ENCODE results near the gene RBM4B. TPM values are rescaled to one million over a fixed set of nuclear protein-coding genes. Genes with fewer than 3 reads are reported as not detected.

RBM4B gene
- total RNA-seq, 1 donor from 2014 or later, result 29.3 TPM

- Mint-ChIP-seq H3K27ac (ENCODE audit: unreplicated experiment) (no peak overlapping the region), H3K36me3 (ENCODE audit: low read depth, unreplicated experiment) (peaks cover 25% of the 10 kb centered on the region), H3K4me1 (ENCODE audit: unreplicated experiment) (peaks cover 53% of the 10 kb centered on the region), H3K27me3 (ENCODE audit: unreplicated experiment) (peaks cover 15% of the 10 kb centered on the region), H3K4me3 (ENCODE audit: unreplicated experiment) (no peak overlapping the region), H3K9me3 (ENCODE audit: unreplicated experiment) (no peaks in the 10 kb centered on the region)
- no peak for DNase-seq (ENCODE audit: low spot score)
- no peak for TF ChIP-seq CTCF (IDR thresholded peaks at IDR 0.05; ENCODE audit: unreplicated experiment)
These were observed 37.8 kb upstream of the RBM4B start for GRCh38 chr11:66715346-66716085.

GRCh38 chr11:66713746-66714480 is 36.2 kb upstream of the RBM4B start:
- TF ChIP-seq CTCF (IDR thresholded peaks at IDR 0.05; ENCODE audit: unreplicated experiment), result no peak
- Mint-ChIP-seq H3K36me3 (ENCODE audit: low read depth, unreplicated experiment) (peaks cover 25% of the 10 kb centered on the region), H3K4me1 (ENCODE audit: unreplicated experiment) (peaks cover 39% of the 10 kb centered on the region), H3K27ac (ENCODE audit: unreplicated experiment) (peak overlapping the region; percentile 32), H3K9me3 (ENCODE audit: unreplicated experiment) (no peaks in the 10 kb centered on the region), H3K4me3 (ENCODE audit: unreplicated experiment) (peak overlapping the region; percentile 54), H3K27me3 (ENCODE audit: unreplicated experiment) (peaks cover 9% of the 10 kb centered on the region)
- no peak for DNase-seq (ENCODE audit: low spot score)

- H3K4me1 Mint-ChIP-seq (ENCODE audit: unreplicated experiment), result peaks cover 18% of the 10 kb centered on the region
- no peak for DNase-seq (ENCODE audit: low spot score)
- no peak overlapping the region for H3K27ac Mint-ChIP-seq (ENCODE audit: unreplicated experiment)
- peaks cover 48% of the 10 kb centered on the region for H3K36me3 Mint-ChIP-seq (ENCODE audit: low read depth, unreplicated experiment)
- TF ChIP-seq CTCF (IDR thresholded peaks at IDR 0.05; ENCODE audit: unreplicated experiment), result no peak
- peaks cover 7% of the 10 kb centered on the region for H3K27me3 Mint-ChIP-seq (ENCODE audit: unreplicated experiment)
- H3K9me3 Mint-ChIP-seq (ENCODE audit: unreplicated experiment), result no peaks in the 10 kb centered on the region
- no peak overlapping the region for H3K4me3 Mint-ChIP-seq (ENCODE audit: unreplicated experiment)
These were observed 32.8 kb upstream of the RBM4B start for GRCh38 chr11:66710384-66710930.

GRCh38 chr11:66708701-66709100 is 31.0 kb upstream of the RBM4B start:
- H3K4me1 Mint-ChIP-seq (ENCODE audit: unreplicated experiment), result peaks cover 5% of the 10 kb centered on the region
- peaks cover 5% of the 10 kb centered on the region for H3K27me3 Mint-ChIP-seq (ENCODE audit: unreplicated experiment)
- H3K9me3 Mint-ChIP-seq (ENCODE audit: unreplicated experiment), result no peaks in the 10 kb centered on the region
- no peak for TF ChIP-seq CTCF (IDR thresholded peaks at IDR 0.05; ENCODE audit: unreplicated experiment)
- H3K36me3 Mint-ChIP-seq (ENCODE audit: low read depth, unreplicated experiment), result peaks cover 39% of the 10 kb centered on the region
- H3K4me3 Mint-ChIP-seq (ENCODE audit: unreplicated experiment), result no peak overlapping the region
- no peak overlapping the region for H3K27ac Mint-ChIP-seq (ENCODE audit: unreplicated experiment)
- DNase-seq (ENCODE audit: low spot score), result no peak

GRCh38 chr11:66708094-66708493 is 30.4 kb upstream of the RBM4B start:
- Mint-ChIP-seq H3K4me1 (ENCODE audit: unreplicated experiment) (no peaks in the 10 kb centered on the region), H3K27ac (ENCODE audit: unreplicated experiment) (peak overlapping the region; percentile 57), H3K9me3 (ENCODE audit: unreplicated experiment) (no peaks in the 10 kb centered on the region), H3K4me3 (ENCODE audit: unreplicated experiment) (no peak overlapping the region), H3K36me3 (ENCODE audit: low read depth, unreplicated experiment) (peaks cover 33% of the 10 kb centered on the region), H3K27me3 (ENCODE audit: unreplicated experiment) (peaks cover 5% of the 10 kb centered on the region)
- no peak for DNase-seq (ENCODE audit: low spot score)
- TF ChIP-seq CTCF (IDR thresholded peaks at IDR 0.05; ENCODE audit: unreplicated experiment), result no peak

All from endothelial cell (in vitro differentiated cells).